ENCODE results near the gene RPL35. TPM values are rescaled to one million over a fixed set of nuclear protein-coding genes. Genes with fewer than 3 reads are reported as not detected.

The RPL35 gene
- total RNA-seq, 1 donor: 1,644 TPM

GRCh38 chr9:124818431-124819281 is 43.1 kb downstream of the RPL35 start:
- Histone ChIP-seq H3K4me3 (ENCODE audit: insufficient read depth, low read length) (no peak overlapping the region), H3K79me2 (ENCODE audit: insufficient read depth, low read length) (no peaks in the 10 kb centered on the region), H3K9me3 (ENCODE audit: low read depth, low read length) (no peaks in the 10 kb centered on the region), H3K36me3 (ENCODE audit: insufficient read depth, low read length) (no peaks in the 10 kb centered on the region), H3K4me2 (ENCODE audit: insufficient read depth, low read length) (no peak overlapping the region), H3K27me3 (ENCODE audit: insufficient read depth, low read length) (no peaks in the 10 kb centered on the region), H3K27ac (ENCODE audit: low read depth, low read length) (no peak overlapping the region), H3K4me1 (ENCODE audit: insufficient read depth, low read length) (peaks cover 9% of the 10 kb centered on the region), H2AFZ (ENCODE audit: low read length) (no peak overlapping the region), H4K20me1 (ENCODE audit: insufficient read depth, low read length) (no peaks in the 10 kb centered on the region)
- TF ChIP-seq, protein P1, sequence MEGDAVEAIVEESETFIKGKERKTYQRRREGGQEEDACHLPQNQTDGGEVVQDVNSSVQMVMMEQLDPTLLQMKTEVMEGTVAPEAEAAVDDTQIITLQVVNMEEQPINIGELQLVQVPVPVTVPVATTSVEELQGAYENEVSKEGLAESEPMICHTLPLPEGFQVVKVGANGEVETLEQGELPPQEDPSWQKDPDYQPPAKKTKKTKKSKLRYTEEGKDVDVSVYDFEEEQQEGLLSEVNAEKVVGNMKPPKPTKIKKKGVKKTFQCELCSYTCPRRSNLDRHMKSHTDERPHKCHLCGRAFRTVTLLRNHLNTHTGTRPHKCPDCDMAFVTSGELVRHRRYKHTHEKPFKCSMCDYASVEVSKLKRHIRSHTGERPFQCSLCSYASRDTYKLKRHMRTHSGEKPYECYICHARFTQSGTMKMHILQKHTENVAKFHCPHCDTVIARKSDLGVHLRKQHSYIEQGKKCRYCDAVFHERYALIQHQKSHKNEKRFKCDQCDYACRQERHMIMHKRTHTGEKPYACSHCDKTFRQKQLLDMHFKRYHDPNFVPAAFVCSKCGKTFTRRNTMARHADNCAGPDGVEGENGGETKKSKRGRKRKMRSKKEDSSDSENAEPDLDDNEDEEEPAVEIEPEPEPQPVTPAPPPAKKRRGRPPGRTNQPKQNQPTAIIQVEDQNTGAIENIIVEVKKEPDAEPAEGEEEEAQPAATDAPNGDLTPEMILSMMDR (IDR thresholded peaks at IDR 0.05; ENCODE audit: extremely low read depth, low read depth, low read length): no peak
- no peak for DNase-seq (ENCODE audit: insufficient read length, low spot score, missing footprints)

DNA sequence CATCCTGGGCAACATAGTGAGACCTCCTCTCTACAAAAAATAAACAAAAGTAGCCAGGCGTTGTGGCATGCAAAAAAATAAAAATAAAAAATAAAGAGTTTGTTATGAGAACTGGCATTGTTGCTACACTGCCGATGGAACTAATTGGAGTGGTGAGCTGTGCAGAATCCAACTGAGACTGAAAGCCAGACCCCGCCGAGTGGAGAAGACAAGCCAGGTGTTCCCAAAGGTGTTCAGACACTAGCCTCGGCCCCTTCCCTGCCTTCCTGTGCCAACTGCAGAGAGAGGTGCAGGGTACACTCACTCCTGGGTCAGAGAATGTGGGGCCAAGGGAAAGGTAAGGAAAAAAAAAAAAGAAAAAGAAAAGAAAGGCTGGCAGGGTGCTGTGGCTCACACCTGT is 46.2 kb downstream of the RPL35 start:
- no peak overlapping the region for H2AFZ ChIP-seq (ENCODE audit: low read length)
- H3K4me3 ChIP-seq (ENCODE audit: insufficient read depth, low read length): no peak overlapping the region
- no peaks in the 10 kb centered on the region for H3K36me3 ChIP-seq (ENCODE audit: insufficient read depth, low read length)
- H3K4me1 ChIP-seq (ENCODE audit: insufficient read depth, low read length): peaks cover 36% of the 10 kb centered on the region
- no peak overlapping the region for H3K4me2 ChIP-seq (ENCODE audit: insufficient read depth, low read length)
- no peaks in the 10 kb centered on the region for H3K9me3 ChIP-seq (ENCODE audit: low read depth, low read length)
- H3K27me3 ChIP-seq (ENCODE audit: insufficient read depth, low read length): no peaks in the 10 kb centered on the region
- TF ChIP-seq, protein P1 (IDR thresholded peaks at IDR 0.05; ENCODE audit: extremely low read depth, low read depth, low read length): no peak
- no peak for DNase-seq (ENCODE audit: insufficient read length, low spot score, missing footprints)
- no peaks in the 10 kb centered on the region for H3K79me2 ChIP-seq (ENCODE audit: insufficient read depth, low read length)
- H3K27ac ChIP-seq (ENCODE audit: low read depth, low read length): no peak overlapping the region
- no peaks in the 10 kb centered on the region for H4K20me1 ChIP-seq (ENCODE audit: insufficient read depth, low read length)

- Histone ChIP-seq H3K27ac (ENCODE audit: low read depth, low read length) (no peak overlapping the region), H3K79me2 (ENCODE audit: insufficient read depth, low read length) (no peaks in the 10 kb centered on the region), H3K9me3 (ENCODE audit: low read depth, low read length) (no peaks in the 10 kb centered on the region), H3K27me3 (ENCODE audit: insufficient read depth, low read length) (no peaks in the 10 kb centered on the region), H3K4me2 (ENCODE audit: insufficient read depth, low read length) (no peak overlapping the region), H3K4me3 (ENCODE audit: insufficient read depth, low read length) (no peak overlapping the region), H4K20me1 (ENCODE audit: insufficient read depth, low read length) (no peaks in the 10 kb centered on the region), H2AFZ (ENCODE audit: low read length) (no peak overlapping the region), H3K36me3 (ENCODE audit: insufficient read depth, low read length) (no peaks in the 10 kb centered on the region), H3K4me1 (ENCODE audit: insufficient read depth, low read length) (peaks cover 36% of the 10 kb centered on the region)
- TF ChIP-seq, protein P1 (IDR thresholded peaks at IDR 0.05; ENCODE audit: extremely low read depth, low read depth, low read length): no peak
- no peak for DNase-seq (ENCODE audit: insufficient read length, low spot score, missing footprints)
Measured at GRCh38 chr9:124814164-124814535, 47.6 kb downstream of the RPL35 start.

- no peaks in the 10 kb centered on the region for H3K9me3 ChIP-seq (ENCODE audit: low read depth, low read length)
- no peak overlapping the region for H3K4me2 ChIP-seq (ENCODE audit: insufficient read depth, low read length)
- DNase-seq (ENCODE audit: insufficient read length, low spot score, missing footprints): no peak
Measured at GRCh38 chr9:124813501-124814163, 48.1 kb downstream of the RPL35 start.

More at GRCh38 chr9:124813501-124814163, 48.1 kb downstream of the RPL35 start:
- H3K79me2 ChIP-seq (ENCODE audit: insufficient read depth, low read length): no peaks in the 10 kb centered on the region
- H3K4me1 ChIP-seq (ENCODE audit: insufficient read depth, low read length): peaks cover 34% of the 10 kb centered on the region
- TF ChIP-seq, protein P1 (IDR thresholded peaks at IDR 0.05; ENCODE audit: extremely low read depth, low read depth, low read length): no peak
- H3K4me3 ChIP-seq (ENCODE audit: insufficient read depth, low read length): no peak overlapping the region
- no peak overlapping the region for H2AFZ ChIP-seq (ENCODE audit: low read length)
- no peaks in the 10 kb centered on the region for H3K36me3 ChIP-seq (ENCODE audit: insufficient read depth, low read length)
- no peak overlapping the region for H3K27ac ChIP-seq (ENCODE audit: low read depth, low read length)
- no peaks in the 10 kb centered on the region for H3K27me3 ChIP-seq (ENCODE audit: insufficient read depth, low read length)
- no peaks in the 10 kb centered on the region for H4K20me1 ChIP-seq (ENCODE audit: insufficient read depth, low read length)

All from osteoblast (primary cell).